Mesothelial cell of epicardium (in vitro differentiated cells): ENCODE measurements around the gene RAB3D. TPM values are rescaled to one million over a fixed set of nuclear protein-coding genes. Genes with fewer than 3 reads are reported as not detected.
"Not testable (repeated sequence)": the region's sequence is repeated elsewhere in the genome, so short reads cannot be mapped to it uniquely, and the experiment has no call there.

Experiments
- DNase-seq, 2 experiments: peaks; one replicate each; pipeline ENCODE4 v3.0.0; 2021; ENCODE audit warnings: low spot score in 2 of 2; ENCODE audit not compliant: unreplicated experiment in 2 of 2
- H3K27ac Mint-ChIP-seq: 2 replicates; pipeline ENCODE4 v1.8.0; 2021; ENCODE audit warnings: mixed read lengths
- H3K27me3 Mint-ChIP-seq: 2 replicates; pipeline ENCODE4 v1.8.0; 2021; ENCODE audit warnings: low read depth, mixed read lengths
- H3K36me3 Mint-ChIP-seq: 2 replicates; pipeline ENCODE4 v1.8.0; 2021; ENCODE audit warnings: mixed read lengths
- H3K4me1 Mint-ChIP-seq: 2 replicates; pipeline ENCODE4 v1.8.0; 2021; ENCODE audit warnings: mixed read lengths
- H3K4me3 Mint-ChIP-seq: 2 replicates; pipeline ENCODE4 v1.8.0; 2021; ENCODE audit warnings: mild to moderate bottlenecking, moderate library complexity, mixed read lengths
- H3K9me3 Mint-ChIP-seq: 2 replicates; pipeline ENCODE4 v1.8.0; 2021; ENCODE audit warnings: mixed read lengths
- total RNA-seq: library from RNA; stranded (reverse); gene quantifications from 3 replicates; pipeline ENCODE4 v1.2.1, GENCODE V29; 2021
- TF ChIP-seq, protein P1 (sequence below): fragments of 200-600 bp; sonication (generic); IDR thresholded peaks from one replicate; pipeline ENCODE4 v1.5.0; 2021; ENCODE audit warnings: antibody characterized with exemption; ENCODE audit not compliant: unreplicated experiment

Gene RAB3D
- total RNA-seq, 1 donor from 2014 or later: 27.3 TPM

DNA sequence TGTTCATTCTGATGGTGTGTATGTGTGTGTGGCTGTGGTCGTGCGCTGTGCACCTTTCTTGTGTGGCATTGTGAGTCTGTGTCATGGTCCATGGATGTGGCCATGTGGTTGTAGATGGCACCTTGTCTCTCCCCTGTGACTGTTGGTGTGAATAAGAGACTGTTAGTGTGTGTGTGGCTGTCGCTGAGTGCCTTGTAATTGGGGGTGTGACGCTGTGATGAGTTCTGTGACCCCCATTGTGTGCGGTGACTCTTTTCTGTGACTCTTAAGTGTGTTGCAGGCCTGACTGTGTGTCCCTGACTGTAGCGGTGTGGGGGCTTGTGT, 16.6 kb upstream of the RAB3D start:
- peaks cover 9% of the 10 kb centered on the region for H3K4me1 Mint-ChIP-seq
- peak overlapping the region; percentile 32 for H3K27ac Mint-ChIP-seq
- DNase-seq: no peak
- H3K27me3 Mint-ChIP-seq: peaks cover 48% of the 10 kb centered on the region
- TF ChIP-seq, protein P1, sequence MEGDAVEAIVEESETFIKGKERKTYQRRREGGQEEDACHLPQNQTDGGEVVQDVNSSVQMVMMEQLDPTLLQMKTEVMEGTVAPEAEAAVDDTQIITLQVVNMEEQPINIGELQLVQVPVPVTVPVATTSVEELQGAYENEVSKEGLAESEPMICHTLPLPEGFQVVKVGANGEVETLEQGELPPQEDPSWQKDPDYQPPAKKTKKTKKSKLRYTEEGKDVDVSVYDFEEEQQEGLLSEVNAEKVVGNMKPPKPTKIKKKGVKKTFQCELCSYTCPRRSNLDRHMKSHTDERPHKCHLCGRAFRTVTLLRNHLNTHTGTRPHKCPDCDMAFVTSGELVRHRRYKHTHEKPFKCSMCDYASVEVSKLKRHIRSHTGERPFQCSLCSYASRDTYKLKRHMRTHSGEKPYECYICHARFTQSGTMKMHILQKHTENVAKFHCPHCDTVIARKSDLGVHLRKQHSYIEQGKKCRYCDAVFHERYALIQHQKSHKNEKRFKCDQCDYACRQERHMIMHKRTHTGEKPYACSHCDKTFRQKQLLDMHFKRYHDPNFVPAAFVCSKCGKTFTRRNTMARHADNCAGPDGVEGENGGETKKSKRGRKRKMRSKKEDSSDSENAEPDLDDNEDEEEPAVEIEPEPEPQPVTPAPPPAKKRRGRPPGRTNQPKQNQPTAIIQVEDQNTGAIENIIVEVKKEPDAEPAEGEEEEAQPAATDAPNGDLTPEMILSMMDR: no peak
- peak overlapping the region; percentile 70 for H3K4me3 Mint-ChIP-seq
- H3K9me3 Mint-ChIP-seq: no peaks in the 10 kb centered on the region
- H3K36me3 Mint-ChIP-seq: peaks cover 8% of the 10 kb centered on the region

DNA sequence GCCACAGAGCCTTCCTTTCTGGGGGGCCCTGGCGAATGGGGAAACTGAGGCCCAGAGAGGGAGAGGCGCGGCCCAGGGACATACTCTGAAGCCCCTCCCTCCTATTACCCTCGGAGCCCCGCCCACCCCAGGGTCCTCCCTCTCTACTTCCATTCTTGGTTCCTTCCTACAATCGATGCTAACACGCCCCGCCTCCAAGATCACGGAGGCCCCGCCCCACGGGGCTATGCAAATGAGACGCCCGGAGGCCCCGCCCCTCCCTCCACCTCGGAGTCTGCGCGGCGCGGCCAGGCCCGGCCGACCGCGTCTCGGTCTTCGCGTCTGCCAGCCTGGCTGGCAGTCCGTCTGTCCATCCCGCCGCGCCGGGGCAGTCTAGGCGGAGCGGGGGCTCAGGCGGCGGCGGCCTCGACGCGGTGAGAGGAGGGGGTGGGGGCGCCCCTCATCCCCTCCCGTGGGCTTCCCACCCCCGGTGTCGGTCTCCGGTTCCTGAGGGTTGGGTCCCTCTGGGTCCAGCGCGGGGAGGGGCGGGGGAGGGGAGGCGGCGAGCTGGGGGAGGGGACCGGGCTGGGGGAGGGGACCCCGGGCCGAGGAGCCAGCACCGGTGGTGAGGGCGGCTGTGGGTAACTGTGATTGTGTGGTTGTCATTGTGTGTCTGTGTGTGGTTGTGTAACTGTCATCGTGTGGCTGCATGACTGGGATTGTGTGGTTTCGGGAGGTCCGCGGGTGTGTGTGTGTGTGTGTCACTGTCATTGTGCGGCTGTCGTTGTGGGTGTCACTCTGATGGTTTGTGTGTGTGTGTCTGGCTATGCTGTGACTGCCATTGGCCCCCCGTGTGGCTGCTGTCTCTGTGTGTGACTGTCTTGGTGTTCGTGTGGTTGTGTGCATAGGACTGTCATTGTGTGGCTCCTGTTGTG, 16.0 kb upstream of the RAB3D start, which contains the start of gene PLPPR2:
TSS of gene PLPPR2 (plus strand) at position 273 of the 914 bp plus-strand sequence. CDS start 2,242 bp downstream, outside the sequence.
- H3K4me1 Mint-ChIP-seq: peaks cover 9% of the 10 kb centered on the region
- H3K9me3 Mint-ChIP-seq: no peaks in the 10 kb centered on the region
- H3K27me3 Mint-ChIP-seq: peaks cover 43% of the 10 kb centered on the region
- H3K4me3 Mint-ChIP-seq: peak within 1 kb of the TSS; percentile 70
- H3K27ac Mint-ChIP-seq: peak within 1 kb of the TSS; percentile 32
- DNase-seq: peak; percentile 83 to 89
- peaks cover 8% of the 10 kb centered on the region for H3K36me3 Mint-ChIP-seq
- TF ChIP-seq, protein P1: no peak

DNA sequence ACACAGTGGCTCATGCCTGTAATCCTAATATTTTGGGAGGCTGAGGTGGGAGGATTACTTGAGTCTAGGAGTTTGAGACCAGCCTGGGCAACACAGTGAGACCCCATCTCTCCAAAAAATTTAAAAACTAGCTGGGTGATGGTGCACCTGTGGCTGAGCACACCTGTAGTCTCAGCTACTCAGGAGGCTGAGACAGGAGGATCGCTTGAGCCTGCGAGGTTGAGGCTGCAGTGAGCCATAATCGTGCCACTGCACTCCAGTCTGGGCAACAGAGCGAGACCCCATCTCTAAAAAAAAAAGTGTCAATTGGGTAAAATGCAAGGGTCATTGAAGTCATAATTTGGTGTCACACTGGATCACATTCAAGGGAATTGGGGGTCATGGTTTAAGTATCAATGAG, 14.6 kb upstream of the RAB3D start:
- Mint-ChIP-seq H3K4me3 (peak overlapping the region; percentile 38), H3K27me3 (peaks cover 30% of the 10 kb centered on the region)
- H3K27ac Mint-ChIP-seq, H3K36me3 Mint-ChIP-seq, H3K4me1 Mint-ChIP-seq, DNase-seq, H3K9me3 Mint-ChIP-seq: not testable (repeated sequence)

DNA sequence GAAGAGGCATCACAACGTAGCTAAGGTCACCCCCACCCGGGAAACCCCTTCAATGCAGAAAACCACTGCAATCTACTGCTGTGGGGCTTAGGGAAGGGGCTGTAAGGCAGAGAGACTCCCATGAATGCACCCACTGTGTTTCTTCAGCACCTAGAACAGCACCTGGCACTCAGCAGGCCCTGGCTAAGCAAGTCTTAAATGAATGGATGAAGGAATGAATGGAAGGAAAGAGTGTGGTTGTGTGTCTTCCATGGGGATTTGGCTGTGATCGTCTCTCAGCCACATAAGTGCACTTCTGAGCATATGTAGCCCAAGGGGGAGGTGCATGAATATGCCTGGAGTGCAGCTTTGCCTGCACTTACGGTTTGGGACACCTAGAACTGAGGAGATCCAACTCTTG, 9.7 kb upstream of the RAB3D start:
- no peak for DNase-seq
- TF ChIP-seq, protein P1: no peak
- no peak overlapping the region for H3K27ac Mint-ChIP-seq
- no peak overlapping the region for H3K4me3 Mint-ChIP-seq
- peaks cover 2% of the 10 kb centered on the region for H3K36me3 Mint-ChIP-seq
- peaks cover 10% of the 10 kb centered on the region for H3K9me3 Mint-ChIP-seq
- H3K4me1 Mint-ChIP-seq: peaks cover 23% of the 10 kb centered on the region
- H3K27me3 Mint-ChIP-seq: peaks cover 3% of the 10 kb centered on the region

DNA sequence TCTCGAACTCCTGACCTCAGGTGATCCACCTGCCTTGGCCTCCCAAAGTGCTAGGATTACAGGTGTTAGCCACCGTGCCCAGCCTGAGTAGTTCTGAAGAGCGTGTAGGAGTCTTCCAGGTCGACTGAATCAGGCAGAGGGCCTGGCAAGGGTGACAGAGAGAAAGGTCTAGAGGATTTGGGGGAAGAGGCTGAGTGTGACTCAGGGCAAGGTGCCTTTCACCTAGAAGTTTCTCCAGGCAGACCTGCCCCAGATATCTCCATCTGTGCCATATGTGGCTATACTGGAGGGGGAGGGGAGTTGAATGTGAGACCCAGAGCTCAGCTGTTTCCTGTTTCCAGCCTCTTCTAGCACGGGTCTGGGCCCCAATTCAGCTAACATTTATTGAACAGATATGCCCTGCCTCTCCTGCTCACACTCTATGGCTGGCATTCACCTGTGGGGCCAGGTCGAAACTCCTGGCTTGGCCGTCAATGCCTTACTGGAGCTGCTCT, 8.1 kb upstream of the RAB3D start:
- peaks cover 3% of the 10 kb centered on the region for H3K27me3 Mint-ChIP-seq
- H3K27ac Mint-ChIP-seq: peak overlapping the region; percentile 94
- peak overlapping the region; percentile 97 for H3K4me3 Mint-ChIP-seq
- DNase-seq: no peak
- peaks cover 10% of the 10 kb centered on the region for H3K9me3 Mint-ChIP-seq
- TF ChIP-seq, protein P1: no peak
- peaks cover 23% of the 10 kb centered on the region for H3K4me1 Mint-ChIP-seq
- peaks cover 3% of the 10 kb centered on the region for H3K36me3 Mint-ChIP-seq
